ENCODE results near the gene SORL1. TPM values are rescaled to one million over a fixed set of nuclear protein-coding genes. Genes with fewer than 3 reads are reported as not detected.

SORL1 gene
- total RNA-seq, 2 experiments from 2014 or later, result 66.8 to 67.2 TPM

GRCh38 chr11:121435132-121435531 lies 17.0 kb upstream of the SORL1 start:
- H3K36me3 Mint-ChIP-seq (ENCODE audit: low read depth), result no peaks in the 10 kb centered on the region
- no peak overlapping the region for H3K27ac Mint-ChIP-seq
- H3K27me3 Mint-ChIP-seq (ENCODE audit: low read depth), result no peaks in the 10 kb centered on the region
- H3K9me3 Mint-ChIP-seq, result no peaks in the 10 kb centered on the region
- H3K4me3 Mint-ChIP-seq, result no peak overlapping the region
- CTCF ChIA-PET, result interaction anchor here (1.5 kb wide), 1 partner anchor 11 kb away, joined by 4 read pairs; no protein-coding TSS in a partner anchor
- DNase-seq, result no peak
- intact Hi-C loops (cut with micrococcal nuclease), result no loop called here
- H3K4me1 Mint-ChIP-seq (ENCODE audit: low read depth), result peaks cover 60% of the 10 kb centered on the region

GRCh38 chr11:121435551-121436511 lies 16.3 kb upstream of the SORL1 start:
- Mint-ChIP-seq H3K36me3 (ENCODE audit: low read depth) (no peaks in the 10 kb centered on the region), H3K9me3 (no peaks in the 10 kb centered on the region), H3K4me1 (ENCODE audit: low read depth) (peaks cover 66% of the 10 kb centered on the region), H3K27ac (no peak overlapping the region), H3K27me3 (ENCODE audit: low read depth) (no peaks in the 10 kb centered on the region), H3K4me3 (no peak overlapping the region)
- no peak for DNase-seq
- intact Hi-C loops (cut with micrococcal nuclease), result no loop called here
- CTCF ChIA-PET, result no interaction called here

DNA sequence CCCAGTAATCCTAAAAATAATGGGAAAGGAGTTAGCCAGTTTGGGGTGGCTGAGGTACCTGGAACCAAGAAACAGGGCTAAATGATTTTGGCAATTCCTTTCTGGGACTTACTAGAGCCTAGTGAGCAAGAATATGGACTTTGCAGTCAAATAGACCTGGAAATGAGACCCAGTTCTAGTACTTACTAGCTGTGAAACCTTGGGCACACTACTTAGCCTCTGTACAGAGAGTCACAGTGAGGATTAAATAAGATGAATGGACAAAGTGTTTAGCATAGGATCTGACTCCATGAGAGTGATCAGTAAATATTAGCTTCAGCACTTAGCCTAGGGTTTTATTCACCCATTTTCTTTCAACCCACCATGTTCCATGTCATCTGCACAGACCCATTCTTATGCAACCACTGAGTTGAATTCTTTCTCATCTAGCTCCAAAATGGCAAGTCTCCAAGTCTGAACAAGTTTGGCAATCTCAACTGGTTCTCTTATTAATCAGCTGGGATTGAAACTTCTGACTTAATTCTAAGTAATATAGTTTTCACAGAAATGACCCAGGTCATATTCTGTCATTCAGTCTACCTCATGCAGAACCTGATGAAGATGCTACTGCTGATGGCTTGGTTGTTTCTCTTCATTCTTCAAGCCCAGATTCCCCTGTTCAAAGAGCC lies 15.0 kb upstream of the SORL1 start:
- intact Hi-C loops (cut with micrococcal nuclease), result loop anchor here (1.0 kb wide), 2 partner anchors 12 to 27 kb away; no protein-coding TSS in a partner anchor
- CTCF ChIA-PET, result no interaction called here
- peak overlapping the region; percentile 14 for H3K27ac Mint-ChIP-seq

DNA sequence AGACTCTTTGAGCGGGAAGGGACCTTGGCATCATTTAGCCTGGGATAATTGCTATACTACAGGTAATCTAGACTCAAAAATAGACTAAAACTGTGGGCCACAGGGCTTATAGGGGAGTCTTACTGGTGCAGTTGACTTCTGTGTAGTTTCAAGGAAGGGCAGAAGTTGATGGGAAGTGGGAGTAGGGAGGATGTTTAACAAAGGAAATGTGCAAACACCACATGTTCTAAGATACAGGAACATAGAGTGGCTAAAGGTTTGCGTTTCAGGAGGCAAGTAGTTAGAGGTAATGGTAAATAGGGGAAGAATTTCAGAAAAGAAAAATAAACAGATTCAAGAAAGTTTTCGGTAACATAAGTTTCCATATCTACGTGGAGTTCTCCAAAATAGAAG lies 14.4 kb upstream of the SORL1 start:
- DNase-seq, result no peak
- intact Hi-C loops (cut with micrococcal nuclease), result loop anchor here (1.0 kb wide), 2 partner anchors 12 to 27 kb away; no protein-coding TSS in a partner anchor
- Mint-ChIP-seq H3K9me3 (no peaks in the 10 kb centered on the region), H3K27ac (peak overlapping the region; percentile 14), H3K36me3 (ENCODE audit: low read depth) (no peaks in the 10 kb centered on the region), H3K27me3 (ENCODE audit: low read depth) (no peaks in the 10 kb centered on the region), H3K4me3 (no peak overlapping the region), H3K4me1 (ENCODE audit: low read depth) (peaks cover 53% of the 10 kb centered on the region)
- CTCF ChIA-PET, result no interaction called here

More for the DNA sequence above, 15.0 kb upstream of the SORL1 start:
- Mint-ChIP-seq H3K4me3 (no peak overlapping the region), H3K36me3 (ENCODE audit: low read depth) (no peaks in the 10 kb centered on the region), H3K4me1 (ENCODE audit: low read depth) (peaks cover 57% of the 10 kb centered on the region), H3K27me3 (ENCODE audit: low read depth) (no peaks in the 10 kb centered on the region), H3K9me3 (no peaks in the 10 kb centered on the region)
- DNase-seq, result no peak

DNA sequence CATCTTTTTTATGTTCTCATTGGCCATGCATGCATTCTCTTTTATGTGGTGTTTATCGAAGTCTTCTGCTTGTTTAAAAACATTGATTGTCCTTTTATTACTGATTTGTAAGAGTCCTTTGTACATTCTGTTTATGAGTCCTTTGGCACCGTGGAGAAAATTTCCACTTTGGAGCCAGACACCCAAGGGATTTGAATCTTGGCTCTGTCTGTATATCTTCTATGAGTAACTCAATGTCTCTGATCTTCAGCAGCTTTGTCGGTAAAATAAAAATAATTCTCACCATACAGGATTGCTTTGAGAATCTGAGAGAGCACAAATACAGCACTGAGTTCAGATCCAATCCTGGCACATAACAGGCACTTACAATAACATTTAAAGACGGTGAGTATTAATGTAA lies 12.8 kb upstream of the SORL1 start:
- Mint-ChIP-seq H3K4me1 (ENCODE audit: low read depth) (peaks cover 59% of the 10 kb centered on the region), H3K27me3 (ENCODE audit: low read depth) (no peaks in the 10 kb centered on the region), H3K36me3 (ENCODE audit: low read depth) (no peaks in the 10 kb centered on the region), H3K4me3 (no peak overlapping the region), H3K9me3 (no peaks in the 10 kb centered on the region), H3K27ac (no peak overlapping the region)
- intact Hi-C loops (cut with micrococcal nuclease), result no loop called here
- DNase-seq, result no peak
- CTCF ChIA-PET, result interaction anchor here (0.9 kb wide), 1 partner anchor 99 kb away, joined by 3 read pairs; no protein-coding TSS in a partner anchor

DNA sequence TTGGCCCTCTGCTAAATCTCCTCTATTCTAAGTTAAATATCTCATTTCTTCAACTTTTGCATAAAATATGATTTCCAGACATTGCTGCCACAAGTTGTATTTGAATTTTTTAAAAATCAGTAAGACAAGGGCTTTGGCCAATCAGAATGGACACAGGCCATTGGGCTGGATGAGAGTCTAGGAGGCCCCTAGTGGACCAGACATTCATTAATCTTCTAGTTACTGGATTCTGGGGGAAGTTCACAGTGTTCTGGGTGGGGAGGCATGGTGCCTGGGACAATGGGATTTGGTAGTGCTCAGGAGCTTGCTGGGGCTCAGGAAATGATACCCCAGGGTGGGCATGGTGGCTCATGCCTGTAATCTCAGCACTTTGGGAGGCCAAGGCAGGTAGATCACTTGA lies 12.4 kb upstream of the SORL1 start:
- Mint-ChIP-seq H3K27ac (no peak overlapping the region), H3K4me3 (no peak overlapping the region), H3K36me3 (ENCODE audit: low read depth) (no peaks in the 10 kb centered on the region), H3K27me3 (ENCODE audit: low read depth) (no peaks in the 10 kb centered on the region), H3K4me1 (ENCODE audit: low read depth) (peaks cover 60% of the 10 kb centered on the region), H3K9me3 (no peaks in the 10 kb centered on the region)
- CTCF ChIA-PET, result interaction anchor here (0.6 to 0.9 kb wide), 2 partner anchors 99 to 216 kb away, joined by 3 read pairs; no protein-coding TSS in a partner anchor
- DNase-seq, result no peak
- intact Hi-C loops (cut with micrococcal nuclease), result no loop called here

GRCh38 chr11:121441521-121441920 lies 10.6 kb upstream of the SORL1 start:
- no peak overlapping the region for H3K4me3 Mint-ChIP-seq
- intact Hi-C loops (cut with micrococcal nuclease), result no loop called here
- H3K36me3 Mint-ChIP-seq (ENCODE audit: low read depth), result no peaks in the 10 kb centered on the region
- no peaks in the 10 kb centered on the region for H3K27me3 Mint-ChIP-seq (ENCODE audit: low read depth)
- H3K27ac Mint-ChIP-seq, result no peak overlapping the region
- H3K9me3 Mint-ChIP-seq, result no peaks in the 10 kb centered on the region
- no peak for DNase-seq
- CTCF ChIA-PET, result interaction anchor here (1.4 kb wide), 1 partner anchor 9 kb away, joined by 6 read pairs; no protein-coding TSS in a partner anchor
- peaks cover 60% of the 10 kb centered on the region for H3K4me1 Mint-ChIP-seq (ENCODE audit: low read depth)

DNA sequence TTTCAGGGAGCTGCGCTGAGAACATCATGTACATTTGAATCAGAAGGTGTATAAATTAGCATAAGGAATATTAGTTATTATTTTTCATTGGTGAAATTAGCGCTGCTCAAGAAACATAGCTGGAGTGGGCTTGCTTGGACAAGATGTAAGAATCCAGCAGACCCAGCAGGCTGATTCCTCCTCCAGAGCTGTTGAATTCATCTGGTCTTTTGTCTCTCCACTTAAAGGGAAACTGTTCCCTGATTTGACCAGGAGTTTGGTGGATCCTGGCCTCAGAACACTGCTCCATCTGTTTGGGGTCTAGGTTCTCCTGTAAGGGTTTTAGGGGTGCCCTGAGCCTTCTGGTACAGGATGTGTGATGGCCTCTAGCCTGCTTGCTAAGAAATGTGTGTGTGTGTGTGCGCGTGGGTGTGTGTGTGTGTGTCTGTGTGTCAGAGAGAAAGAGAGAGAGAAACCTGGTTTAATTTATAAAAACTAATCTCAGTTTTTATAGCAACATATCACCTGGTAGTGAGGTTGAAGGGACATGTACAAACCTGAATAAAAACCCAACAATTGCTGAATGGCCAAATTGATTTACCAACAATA lies 8.3 kb upstream of the SORL1 start:
- no peaks in the 10 kb centered on the region for H3K9me3 Mint-ChIP-seq
- H3K27ac Mint-ChIP-seq, result no peak overlapping the region
- H3K4me1 Mint-ChIP-seq (ENCODE audit: low read depth), result peaks cover 63% of the 10 kb centered on the region
- CTCF ChIA-PET, result interaction anchor here (0.5 to 2.3 kb wide), 4 partner anchors 8 to 110 kb away, joined by 3 to 7 read pairs (median 3); partner anchors contain the start of genes SORL1 and SORL1-AS1
- intact Hi-C loops (cut with micrococcal nuclease), result loop anchor here (1.0 kb wide), 1 partner anchor 70 kb away; no protein-coding TSS in a partner anchor
- no peaks in the 10 kb centered on the region for H3K27me3 Mint-ChIP-seq (ENCODE audit: low read depth)
- no peak overlapping the region for H3K4me3 Mint-ChIP-seq
- peak; percentile 54 for DNase-seq
- no peaks in the 10 kb centered on the region for H3K36me3 Mint-ChIP-seq (ENCODE audit: low read depth)

DNA sequence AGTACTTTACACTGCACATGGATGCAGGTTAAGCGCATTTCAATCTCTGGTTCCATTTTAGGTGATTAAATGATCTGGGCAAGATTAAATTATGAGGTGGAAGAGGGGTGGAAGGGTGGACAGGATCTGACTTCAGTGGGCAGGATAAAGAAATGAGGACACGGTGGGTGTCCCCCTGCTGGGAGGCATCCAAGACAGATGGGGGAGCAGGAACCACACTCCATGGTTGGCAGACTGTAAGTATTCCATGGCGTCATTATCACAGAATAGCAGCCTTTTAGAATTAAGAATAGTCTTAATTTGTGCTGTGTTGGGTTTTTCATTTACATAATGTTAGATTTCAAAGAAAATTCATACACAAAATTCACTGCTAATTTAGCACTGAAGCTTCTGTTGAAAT lies 7.6 kb upstream of the SORL1 start:
- H3K27ac Mint-ChIP-seq, result peak overlapping the region; percentile 46
- peaks cover 68% of the 10 kb centered on the region for H3K4me1 Mint-ChIP-seq (ENCODE audit: low read depth)
- DNase-seq, result no peak
- CTCF ChIA-PET, result interaction anchor here (1.1 to 2.3 kb wide), 2 partner anchors 8 to 49 kb away, joined by 4 to 7 read pairs; partner anchors contain the start of genes SORL1 and SORL1-AS1
- no peaks in the 10 kb centered on the region for H3K36me3 Mint-ChIP-seq (ENCODE audit: low read depth)
- H3K9me3 Mint-ChIP-seq, result no peaks in the 10 kb centered on the region
- intact Hi-C loops (cut with micrococcal nuclease), result loop anchor here (1.0 kb wide), 1 partner anchor 71 kb away; no protein-coding TSS in a partner anchor
- no peaks in the 10 kb centered on the region for H3K27me3 Mint-ChIP-seq (ENCODE audit: low read depth)
- no peak overlapping the region for H3K4me3 Mint-ChIP-seq

DNA sequence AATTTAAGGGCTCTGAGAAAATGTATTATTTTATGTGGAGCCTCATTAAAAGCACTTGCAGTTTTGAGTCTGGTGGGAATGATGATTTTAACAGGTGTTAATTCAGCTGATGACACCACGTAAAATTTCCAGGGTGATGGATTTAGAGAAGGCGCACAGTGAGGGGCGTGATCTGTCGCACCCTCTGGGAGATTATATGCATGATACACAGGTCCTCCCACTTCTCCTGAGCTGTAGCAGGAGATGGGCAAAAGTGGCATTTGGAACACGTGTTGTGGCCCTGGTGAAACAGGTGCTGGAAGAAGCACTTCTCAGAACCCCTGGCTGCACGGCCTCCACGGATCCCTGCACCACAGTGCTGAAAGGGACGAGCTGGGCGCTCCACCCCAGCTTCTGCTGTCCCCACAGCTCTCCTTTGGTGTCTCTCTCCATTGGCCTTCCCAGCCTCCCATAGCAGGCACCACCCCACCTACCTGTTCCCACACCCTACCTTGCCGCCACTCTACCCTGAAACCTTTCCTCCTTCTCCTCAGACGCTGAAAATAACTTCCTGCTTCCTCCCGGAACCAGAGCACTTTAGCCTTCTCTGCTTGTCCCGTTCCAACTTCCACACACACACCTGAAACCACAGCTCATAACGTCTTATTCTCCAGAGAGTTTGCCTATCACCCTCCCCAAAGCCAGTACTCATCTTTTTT lies 6.9 kb upstream of the SORL1 start:
- Mint-ChIP-seq H3K4me3 (peak overlapping the region; percentile 58), H3K36me3 (ENCODE audit: low read depth) (no peaks in the 10 kb centered on the region), H3K27ac (peak overlapping the region; percentile 80), H3K4me1 (ENCODE audit: low read depth) (peaks cover 72% of the 10 kb centered on the region), H3K27me3 (ENCODE audit: low read depth) (no peaks in the 10 kb centered on the region), H3K9me3 (no peaks in the 10 kb centered on the region)
- intact Hi-C loops (cut with micrococcal nuclease), result no loop called here
- DNase-seq, result no peak
- CTCF ChIA-PET, result interaction anchor here (0.5 to 2.3 kb wide), 4 partner anchors 8 to 146 kb away, joined by 3 to 7 read pairs (median 4); partner anchors contain the start of genes SORL1 and SORL1-AS1

GRCh38 chr11:121446752-121447156 lies 5.4 kb upstream of the SORL1 start:
- Mint-ChIP-seq H3K9me3 (no peaks in the 10 kb centered on the region), H3K36me3 (ENCODE audit: low read depth) (no peaks in the 10 kb centered on the region)

More at GRCh38 chr11:121446752-121447156, 5.4 kb upstream of the SORL1 start:
- intact Hi-C loops (cut with micrococcal nuclease), result loop anchor here (1.0 kb wide), 1 partner anchor 145 kb away; no protein-coding TSS in a partner anchor
- peak overlapping the region; percentile 80 for H3K27ac Mint-ChIP-seq
- DNase-seq, result no peak
- H3K27me3 Mint-ChIP-seq (ENCODE audit: low read depth), result no peaks in the 10 kb centered on the region
- CTCF ChIA-PET, result interaction anchor here (0.7 to 1.9 kb wide), 7 partner anchors 13 to 252 kb away, joined by 3 to 7 read pairs (median 4); no protein-coding TSS in a partner anchor
- H3K4me3 Mint-ChIP-seq, result no peak overlapping the region
- H3K4me1 Mint-ChIP-seq (ENCODE audit: low read depth), result peaks cover 75% of the 10 kb centered on the region
